Liver (tissue), 4 donors: ENCODE measurements around the gene CDH24. TPM values are rescaled to one million over a fixed set of nuclear protein-coding genes. Genes with fewer than 3 reads are reported as not detected.

Experiments used
- polyA plus RNA-seq, 2 donors: library from polyadenylated mRNA; stranded (reverse) in 1 of 2; unstranded in 1 of 2; fragments of 200-250 nt in 1 of 2; fragments of >200 nt in 1 of 2; fragmentation: Nextera tagmentation in 1 of 2; extraction: Ambion mirVana in 1 of 2; gene quantifications; one replicate each; pipeline versions ENCODE4 v1.2.1 to v1.2.3, GENCODE V29; 2013 to 2015
- total RNA-seq, 2 donors: library from RNA; depleted of rRNA; stranded (reverse); fragments of >200 nt; gene quantifications; one replicate each; pipeline ENCODE4 v1.2.3, GENCODE V29; 2014
- donor health status: healthy.
- donor health status: healthy.
- donor health status: healthy.

The CDH24 gene
- total and polyA plus RNA-seq, 4 donors = 0.23 to 0.50 (median 0.38) TPM; not detected in 1

Other genes starting within 250 kb of the CDH24 start
- 10 to 100 TPM in 1 of 2 donors, 1 to 10 TPM in 1; 9.2 to 14.3 TPM for gene SLC7A7, start 242.1 kb downstream of the CDH24 start, total RNA-seq
- 1 to 10 TPM; 2.8 to 8.3 TPM for gene SLC7A7, start 242.1 kb downstream of the CDH24 start, polyA plus RNA-seq
- 10 to 100 TPM in 1 of 2 donors, 1 to 10 TPM in 1; 9.1 to 19.1 TPM for gene MRPL52, start 227.6 kb downstream of the CDH24 start, total RNA-seq
- gene MRPL52, start 227.6 kb downstream of the CDH24 start, polyA plus RNA-seq = 100 to 1,000 TPM in 1 of 2 donors, 10 to 100 TPM in 1; 54.1 to 142 TPM
- gene MMP14, start 220.9 kb downstream of the CDH24 start, total RNA-seq = 1 to 10 TPM; 7.6 to 8.4 TPM
- 10 to 100 TPM in 1 of 2 donors, under 1 TPM in 1; 0.86 to 10.6 TPM for gene MMP14, start 220.9 kb downstream of the CDH24 start, polyA plus RNA-seq
- 10 to 100 TPM; 30.0 to 32.6 TPM for gene LRP10, start 185.8 kb downstream of the CDH24 start, total RNA-seq
- gene LRP10, start 185.8 kb downstream of the CDH24 start, polyA plus RNA-seq = 10 to 100 TPM; 19.5 to 61.7 TPM
- gene REM2, start 174.3 kb downstream of the CDH24 start, total RNA-seq = under 1 TPM; 0.08 to 0.14 TPM
- under 1 TPM in 1 of 2 donors, not detected in 1; 0.11 TPM for gene REM2, start 174.3 kb downstream of the CDH24 start, polyA plus RNA-seq
- gene RBM23, start 138.4 kb downstream of the CDH24 start, total RNA-seq = 100 to 1,000 TPM in 1 of 2 donors, 10 to 100 TPM in 1; 36.7 to 242 TPM
- 10 to 100 TPM; 22.3 to 26.0 TPM for gene RBM23, start 138.4 kb downstream of the CDH24 start, polyA plus RNA-seq
- 10 to 100 TPM; 26.2 to 27.5 TPM for gene PRMT5, start 128.1 kb downstream of the CDH24 start, total RNA-seq
- 10 to 100 TPM; 14.1 to 28.2 TPM for gene PRMT5, start 128.1 kb downstream of the CDH24 start, polyA plus RNA-seq
- 10 to 100 TPM; 11.9 to 32.8 TPM for gene HAUS4, start 100.4 kb downstream of the CDH24 start, total RNA-seq
- gene HAUS4, start 100.4 kb downstream of the CDH24 start, polyA plus RNA-seq = 1 to 10 TPM; 5.8 to 7.9 TPM
- 10 to 100 TPM; 15.9 to 34.9 TPM for gene AJUBA, start 75.0 kb downstream of the CDH24 start, total RNA-seq
- gene AJUBA, start 75.0 kb downstream of the CDH24 start, polyA plus RNA-seq = 10 to 100 TPM; 15.5 to 23.4 TPM
- gene C14orf93, start 47.4 kb downstream of the CDH24 start, total RNA-seq = 1 to 10 TPM; 3.8 to 7.1 TPM
- gene C14orf93, start 47.4 kb downstream of the CDH24 start, polyA plus RNA-seq = 1 to 10 TPM; 2.1 to 3.0 TPM
- 10 to 100 TPM; 74.0 to 88.2 TPM for gene PSMB5, start 22.6 kb downstream of the CDH24 start, total RNA-seq
- gene PSMB5, start 22.6 kb downstream of the CDH24 start, polyA plus RNA-seq = 100 to 1,000 TPM; 102 to 152 TPM
- not detected for gene PSMB11, start 15.3 kb downstream of the CDH24 start, total RNA-seq
- gene PSMB11, start 15.3 kb downstream of the CDH24 start, polyA plus RNA-seq = not detected
- 10 to 100 TPM; 49.3 to 50.6 TPM for gene ACIN1, start 37.6 kb upstream of the CDH24 start, total RNA-seq
- gene ACIN1, start 37.6 kb upstream of the CDH24 start, polyA plus RNA-seq = 10 to 100 TPM in 1 of 2 donors, 1 to 10 TPM in 1; 8.1 to 24.9 TPM
- 10 to 100 TPM in 1 of 2 donors, 1 to 10 TPM in 1; 9.0 to 16.1 TPM for gene C14orf119, start 38.0 kb upstream of the CDH24 start, total RNA-seq
- 10 to 100 TPM; 19.3 to 27.1 TPM for gene C14orf119, start 38.0 kb upstream of the CDH24 start, polyA plus RNA-seq
- not detected for gene CIROP, start 47.5 kb upstream of the CDH24 start, total RNA-seq
- not detected for gene CIROP, start 47.5 kb upstream of the CDH24 start, polyA plus RNA-seq
- 1 to 10 TPM in 1 of 2 donors, under 1 TPM in 1; 0.08 to 4.4 TPM for gene CEBPE, start 61.7 kb upstream of the CDH24 start, total RNA-seq
- gene CEBPE, start 61.7 kb upstream of the CDH24 start, polyA plus RNA-seq = under 1 TPM in 1 of 2 donors, not detected in 1; 0.16 TPM
- 1 to 10 TPM; 4.5 to 9.8 TPM for gene SLC7A8, start 126.1 kb upstream of the CDH24 start, total RNA-seq
- gene SLC7A8, start 126.1 kb upstream of the CDH24 start, polyA plus RNA-seq = 1 to 10 TPM; 2.6 to 6.2 TPM
- under 1 TPM; 0.17 to 0.51 TPM for gene RNF212B, start 180.4 kb upstream of the CDH24 start, total RNA-seq
- under 1 TPM in 1 of 2 donors, not detected in 1; 0.06 TPM for gene RNF212B, start 180.4 kb upstream of the CDH24 start, polyA plus RNA-seq
- gene HOMEZ, start 228.6 kb upstream of the CDH24 start, total RNA-seq = 1 to 10 TPM; 3.4 to 3.5 TPM
- 1 to 10 TPM; 2.8 to 3.3 TPM for gene HOMEZ, start 228.6 kb upstream of the CDH24 start, polyA plus RNA-seq
- gene PPP1R3E, start 245.3 kb upstream of the CDH24 start, total RNA-seq = 1 to 10 TPM; 2.5 to 4.7 TPM
- gene PPP1R3E, start 245.3 kb upstream of the CDH24 start, polyA plus RNA-seq = 1 to 10 TPM; 3.0 to 4.1 TPM
- gene BCL2L2, start 249.3 kb upstream of the CDH24 start, total RNA-seq = 10 to 100 TPM; 10.9 to 28.0 TPM
- gene BCL2L2, start 249.3 kb upstream of the CDH24 start, polyA plus RNA-seq = 10 to 100 TPM in 1 of 2 donors, 1 to 10 TPM in 1; 4.7 to 14.5 TPM